Measurements from ENCODE around the gene SYK. TPM values are rescaled to one million over a fixed set of nuclear protein-coding genes. Genes with fewer than 3 reads are reported as not detected.

Gene SYK
- total and polyA plus RNA-seq, 2 experiments from 2014 or later, result 4.9 to 5.1 TPM

GRCh38 chr9:90925581-90926257 lies 124.1 kb downstream of the SYK start:
- no peaks in the 10 kb centered on the region for H4K20me1 ChIP-seq (ENCODE audit: insufficient read depth, poor library complexity, severe bottlenecking)
- H3K79me2 ChIP-seq, result no peaks in the 10 kb centered on the region
- no peaks in the 10 kb centered on the region for H3K36me3 ChIP-seq (replicated peaks; ENCODE audit: insufficient read depth, low read depth)
- H3K4me2 ChIP-seq, result no peak overlapping the region
- H3K27me3 ChIP-seq, result no peaks in the 10 kb centered on the region
- DNase-seq (ENCODE audit: low spot score), result peak; percentile 20
- no peak overlapping the region for H2AFZ ChIP-seq
- H3K27ac ChIP-seq, result peak overlapping the region; percentile 23
- no peak overlapping the region for H3K4me3 ChIP-seq
- peaks cover 19% of the 10 kb centered on the region for H3K4me1 ChIP-seq (ENCODE audit: insufficient read depth)
- no peaks in the 10 kb centered on the region for H3K9me3 ChIP-seq (ENCODE audit: low read depth)
- 83% methylated on average over 2 of the region's 2 CpGs for WGBS (ENCODE audit: low lambda C conversion rate, missing lambda C conversion rate)
- H3K9me2 ChIP-seq (replicated peaks; ENCODE audit: insufficient read depth), result no peaks in the 10 kb centered on the region
- TF ChIP-seq CTCF (IDR thresholded peaks at IDR 0.05; ENCODE audit: poor library complexity) (no peak), EZH2phosphoT487 (IDR thresholded peaks at IDR 0.05; ENCODE audit: low read depth, severe bottlenecking, unreplicated experiment) (no peak), EZH2 (IDR thresholded peaks at IDR 0.05; ENCODE audit: borderline replicate concordance) (no peak)

- Histone ChIP-seq H3K79me2 (no peaks in the 10 kb centered on the region), H3K36me3 (replicated peaks; ENCODE audit: insufficient read depth, low read depth) (no peaks in the 10 kb centered on the region), H3K9me3 (ENCODE audit: low read depth) (no peaks in the 10 kb centered on the region), H3K4me3 (no peak overlapping the region), H2AFZ (no peak overlapping the region), H3K9me2 (replicated peaks; ENCODE audit: insufficient read depth) (no peaks in the 10 kb centered on the region), H3K27ac (no peak overlapping the region), H3K4me1 (ENCODE audit: insufficient read depth) (peaks cover 8% of the 10 kb centered on the region), H3K27me3 (no peaks in the 10 kb centered on the region), H4K20me1 (ENCODE audit: insufficient read depth, poor library complexity, severe bottlenecking) (no peaks in the 10 kb centered on the region), H3K4me2 (no peak overlapping the region)
- DNase-seq (ENCODE audit: low spot score), result no peak
- WGBS (ENCODE audit: low lambda C conversion rate, missing lambda C conversion rate), result 59% methylated on average over 3 of the region's 3 CpGs
- TF ChIP-seq EZH2 (IDR thresholded peaks at IDR 0.05; ENCODE audit: borderline replicate concordance) (no peak), EZH2phosphoT487 (IDR thresholded peaks at IDR 0.05; ENCODE audit: low read depth, severe bottlenecking, unreplicated experiment) (no peak), CTCF (IDR thresholded peaks at IDR 0.05; ENCODE audit: poor library complexity) (no peak)
Measured at GRCh38 chr9:90926936-90927335, 125.3 kb downstream of the SYK start.

GRCh38 chr9:90927496-90927895 lies 125.9 kb downstream of the SYK start:
- WGBS (ENCODE audit: low lambda C conversion rate, missing lambda C conversion rate), result 82% methylated on average over 6 of the region's 6 CpGs
- peaks cover 8% of the 10 kb centered on the region for H3K4me1 ChIP-seq (ENCODE audit: insufficient read depth)
- DNase-seq (ENCODE audit: low spot score), result no peak
- H3K27me3 ChIP-seq, result no peaks in the 10 kb centered on the region
- H2AFZ ChIP-seq, result no peak overlapping the region
- H3K9me3 ChIP-seq (ENCODE audit: low read depth), result no peaks in the 10 kb centered on the region
- H3K4me2 ChIP-seq, result no peak overlapping the region
- TF ChIP-seq CTCF (IDR thresholded peaks at IDR 0.05; ENCODE audit: poor library complexity), result no peak
- no peak for TF ChIP-seq EZH2 (IDR thresholded peaks at IDR 0.05; ENCODE audit: borderline replicate concordance)
- no peak for TF ChIP-seq EZH2phosphoT487 (IDR thresholded peaks at IDR 0.05; ENCODE audit: low read depth, severe bottlenecking, unreplicated experiment)
- H3K27ac ChIP-seq, result no peak overlapping the region
- no peaks in the 10 kb centered on the region for H3K36me3 ChIP-seq (replicated peaks; ENCODE audit: insufficient read depth, low read depth)
- H3K9me2 ChIP-seq (replicated peaks; ENCODE audit: insufficient read depth), result no peaks in the 10 kb centered on the region
- no peak overlapping the region for H3K4me3 ChIP-seq
- H4K20me1 ChIP-seq (ENCODE audit: insufficient read depth, poor library complexity, severe bottlenecking), result no peaks in the 10 kb centered on the region
- no peaks in the 10 kb centered on the region for H3K79me2 ChIP-seq
